Neuron (in vitro differentiated cells): Measurements from ENCODE around the gene EXOC6.

Source experiments
- H2AFZ ChIP-seq: one replicate; pipeline ENCODE4 v1.6.1; 2013; ENCODE audit warnings: low read depth, mild to moderate bottlenecking, inconsistent platforms, low read length, moderate library complexity
- H3K27me3 ChIP-seq: one replicate; pipeline ENCODE4 v1.6.1; 2013; ENCODE audit warnings: low read length; ENCODE audit not compliant: insufficient read depth
- H3K36me3 ChIP-seq: one replicate; pipeline ENCODE4 v1.6.1; 2013; ENCODE audit warnings: low read length; ENCODE audit not compliant: insufficient read depth
- H3K4me1 ChIP-seq: one replicate; pipeline ENCODE4 v1.6.1; 2013; ENCODE audit warnings: low read length; ENCODE audit not compliant: insufficient read depth
- H3K4me3 ChIP-seq: 2 replicates; pipeline ENCODE4 v1.5.1; 2013; ENCODE audit warnings: mild to moderate bottlenecking, low read length, moderate library complexity
- H3K9me3 ChIP-seq: one replicate; pipeline ENCODE4 v1.6.1; 2013; ENCODE audit warnings: low read length

The EXOC6 gene

DNA sequence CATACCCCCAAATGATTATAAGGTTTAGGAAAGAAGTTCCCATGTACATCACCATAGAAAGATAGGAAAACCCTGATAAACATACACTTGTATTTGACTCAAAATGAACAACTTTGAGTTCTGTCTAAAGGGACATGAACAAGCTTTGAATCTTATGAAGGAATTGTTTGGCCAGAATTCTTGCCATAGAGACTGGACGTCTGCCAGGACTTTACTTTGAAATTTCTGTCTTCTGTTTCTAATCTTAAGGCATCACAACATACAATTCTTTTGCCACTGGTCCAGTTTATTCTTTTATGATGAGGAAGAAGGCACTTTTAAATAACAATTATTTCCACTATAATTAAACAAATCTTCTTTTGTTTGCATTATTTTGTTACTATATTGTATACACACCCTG, 186.1 kb downstream of the EXOC6 start:
- Histone ChIP-seq H3K4me1 (no peaks in the 10 kb centered on the region), H3K4me3 (no peak overlapping the region), H3K27me3 (no peaks in the 10 kb centered on the region), H3K36me3 (no peaks in the 10 kb centered on the region), H2AFZ (no peak overlapping the region), H3K9me3 (no peaks in the 10 kb centered on the region)

DNA sequence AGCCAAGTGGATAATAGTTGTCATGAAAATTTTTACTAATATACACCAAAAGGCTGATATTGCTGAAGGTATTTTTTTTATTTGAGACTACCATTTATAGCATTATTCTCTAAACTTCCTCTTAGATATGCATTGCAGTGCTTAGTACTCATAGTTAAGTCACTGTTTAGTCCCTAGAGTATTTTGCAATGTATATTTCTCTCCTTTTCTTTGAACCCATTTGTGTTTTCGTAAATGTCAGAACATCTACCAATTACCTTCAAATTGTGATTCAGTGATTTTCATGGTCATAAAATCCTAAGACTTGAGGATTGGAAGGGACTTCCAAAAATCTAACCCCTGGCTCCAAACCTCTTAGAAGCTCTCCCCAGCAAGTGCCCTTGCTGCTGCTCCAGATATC, 190.8 kb downstream of the EXOC6 start:
- no peaks in the 10 kb centered on the region for H3K4me1 ChIP-seq
- H3K36me3 ChIP-seq: no peaks in the 10 kb centered on the region
- H3K9me3 ChIP-seq: no peaks in the 10 kb centered on the region
- no peak overlapping the region for H3K4me3 ChIP-seq
- no peaks in the 10 kb centered on the region for H3K27me3 ChIP-seq
- no peak overlapping the region for H2AFZ ChIP-seq

DNA sequence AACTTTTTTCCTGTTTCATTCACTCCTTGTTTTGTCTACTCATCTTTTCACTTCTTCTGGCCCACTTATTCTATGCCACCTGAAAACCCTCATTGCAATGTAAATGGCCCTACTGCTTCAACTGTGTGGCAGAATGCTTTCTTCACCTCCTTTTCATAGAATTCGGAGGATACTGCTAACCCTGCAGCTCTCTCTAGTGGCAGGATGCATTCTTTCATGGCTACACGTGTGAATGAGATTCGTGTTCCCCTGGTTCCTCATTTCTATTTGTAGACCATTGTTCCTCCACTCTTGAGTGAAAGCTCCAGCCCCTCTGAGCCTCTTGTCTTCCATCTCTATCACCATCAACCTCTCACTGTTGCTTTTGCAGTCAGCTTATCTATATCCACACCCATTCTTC, 191.4 kb downstream of the EXOC6 start:
- H3K27me3 ChIP-seq: no peaks in the 10 kb centered on the region
- H3K4me3 ChIP-seq: no peak overlapping the region
- no peaks in the 10 kb centered on the region for H3K36me3 ChIP-seq
- H2AFZ ChIP-seq: no peak overlapping the region
- H3K9me3 ChIP-seq: no peaks in the 10 kb centered on the region
- no peaks in the 10 kb centered on the region for H3K4me1 ChIP-seq

DNA sequence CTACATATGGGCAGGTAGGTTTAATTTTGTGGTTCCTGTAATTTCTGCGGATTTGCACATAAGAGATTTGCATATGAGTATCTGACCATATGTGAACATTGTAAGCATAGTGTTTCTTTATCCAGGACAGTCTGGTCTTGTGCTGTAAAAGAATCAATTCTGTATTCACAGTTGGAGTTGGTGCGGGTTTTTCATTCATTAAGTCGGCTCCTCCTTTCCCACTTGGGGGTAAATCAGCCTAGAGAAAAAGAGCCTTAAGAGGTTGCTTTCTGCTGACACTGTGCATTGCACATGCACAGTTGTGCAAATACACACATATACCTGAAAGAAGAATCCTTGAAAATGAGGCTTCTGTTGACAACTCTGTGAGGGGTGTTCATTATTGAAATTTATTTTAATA, 206.2 kb downstream of the EXOC6 start:
- Histone ChIP-seq H3K36me3 (peaks cover 16% of the 10 kb centered on the region), H3K4me1 (peaks cover 34% of the 10 kb centered on the region), H3K27me3 (no peaks in the 10 kb centered on the region), H3K9me3 (peaks cover 7% of the 10 kb centered on the region), H2AFZ (no peak overlapping the region), H3K4me3 (no peak overlapping the region)

DNA sequence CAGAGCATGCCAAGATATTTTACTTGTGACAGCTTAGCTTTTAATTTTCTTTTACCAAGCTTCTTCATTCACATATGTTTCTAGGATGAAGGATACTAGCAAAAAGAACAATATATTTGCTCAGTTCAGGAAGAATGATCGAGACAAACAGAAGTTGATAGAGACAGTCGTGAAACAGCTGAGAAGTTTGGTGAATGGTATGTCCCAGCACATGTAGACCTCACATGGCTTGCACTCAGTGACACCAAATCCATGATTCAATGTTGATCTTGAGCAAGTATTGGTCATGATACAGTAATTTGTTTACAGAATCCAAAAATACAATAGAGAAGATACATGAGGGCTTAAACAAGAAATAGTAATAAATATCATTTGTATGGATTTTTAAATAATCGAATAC, 209.8 kb downstream of the EXOC6 start:
- Histone ChIP-seq H3K4me3 (no peak overlapping the region), H3K4me1 (peaks cover 12% of the 10 kb centered on the region), H3K36me3 (peaks cover 37% of the 10 kb centered on the region), H3K9me3 (peaks cover 36% of the 10 kb centered on the region), H2AFZ (no peak overlapping the region), H3K27me3 (no peaks in the 10 kb centered on the region)

DNA sequence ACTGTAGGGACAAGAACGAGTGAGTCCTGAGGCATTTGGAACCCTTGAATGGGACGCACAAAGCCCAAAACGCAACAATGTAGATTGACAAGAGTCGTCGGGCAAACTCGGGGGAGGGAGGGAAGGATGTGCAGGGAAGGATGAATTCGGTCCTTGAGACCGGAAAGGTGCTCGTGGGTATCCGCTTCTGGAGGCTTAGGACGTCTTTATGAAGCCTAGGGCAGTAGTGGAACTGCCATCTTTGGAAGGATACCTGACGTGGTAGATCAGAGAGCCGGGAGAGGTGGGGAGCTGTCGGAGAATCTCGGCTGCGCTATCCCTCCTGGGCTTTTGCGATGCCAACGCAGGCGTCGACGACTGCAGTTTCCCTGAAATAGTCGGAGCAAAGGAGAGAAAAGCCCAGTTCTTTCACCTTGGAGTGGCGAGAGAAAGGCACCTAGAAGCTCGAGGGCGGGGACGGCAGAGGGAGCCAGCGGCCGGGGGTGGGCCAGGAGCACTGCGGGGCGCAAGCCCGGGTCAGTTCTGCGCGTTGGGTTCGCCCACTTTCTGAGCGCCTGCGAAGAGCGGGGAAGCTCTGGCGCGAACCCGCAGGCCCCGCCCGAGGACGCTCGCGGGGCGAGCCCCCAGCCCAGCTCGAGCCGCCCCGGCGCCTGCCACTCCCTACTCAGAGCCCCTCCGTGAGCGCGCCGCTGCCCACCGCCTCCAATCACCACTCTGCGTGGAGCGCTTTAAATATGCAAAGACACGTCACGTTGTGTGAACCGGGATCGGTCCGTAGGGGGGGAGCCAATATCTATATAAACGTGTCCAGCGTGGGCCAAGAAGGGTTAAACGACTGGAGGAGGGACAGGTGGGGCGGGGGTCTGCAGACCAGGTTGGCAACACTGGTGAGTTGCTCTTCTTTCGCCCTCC, 211.9 kb downstream of the EXOC6 start, which contains the start of gene CYP26C1:
TSS of gene CYP26C1 (plus strand) at position 824 of the 912 bp plus-strand sequence. CDS start 466 bp downstream, outside the sequence.
- Histone ChIP-seq H3K27me3 (no peaks in the 10 kb centered on the region), H3K9me3 (peaks cover 36% of the 10 kb centered on the region), H3K4me3 (no peak within 1 kb of the TSS), H2AFZ (no peak within 1 kb of the TSS), H3K4me1 (no peaks in the 10 kb centered on the region), H3K36me3 (peaks cover 44% of the 10 kb centered on the region)

DNA sequence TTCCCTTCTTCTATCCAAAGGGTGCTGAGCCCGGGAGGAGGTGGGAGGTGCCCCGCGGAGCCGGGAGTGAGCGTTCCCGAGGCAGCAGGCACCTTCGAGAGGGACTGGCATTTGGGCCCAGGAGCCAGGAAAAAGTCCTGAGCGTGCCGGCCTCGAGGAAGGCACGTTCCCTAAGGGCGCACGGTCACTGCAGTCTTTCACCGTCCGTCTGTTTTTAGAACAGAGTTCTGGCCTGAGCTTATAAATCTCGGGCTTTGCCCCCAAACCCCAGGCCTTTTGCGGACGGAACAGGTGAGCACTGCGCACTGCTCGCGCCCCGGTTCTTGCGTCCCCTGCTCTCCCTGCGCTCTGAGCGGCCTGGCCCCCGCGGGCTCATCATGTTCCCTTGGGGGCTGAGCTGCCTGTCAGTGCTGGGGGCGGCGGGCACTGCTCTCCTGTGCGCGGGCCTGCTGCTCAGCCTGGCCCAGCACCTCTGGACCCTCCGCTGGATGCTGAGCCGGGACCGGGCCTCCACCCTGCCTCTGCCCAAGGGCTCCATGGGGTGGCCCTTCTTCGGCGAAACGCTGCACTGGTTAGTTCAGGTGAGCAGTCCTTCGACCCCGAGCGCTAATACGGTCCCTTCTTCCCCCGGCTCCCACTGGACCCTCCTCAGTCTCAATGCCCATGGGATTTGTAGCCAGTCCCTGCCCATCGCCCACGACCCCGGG, 212.7 kb downstream of the EXOC6 start:
- H3K27me3 ChIP-seq: no peaks in the 10 kb centered on the region
- no peak overlapping the region for H2AFZ ChIP-seq
- peaks cover 44% of the 10 kb centered on the region for H3K36me3 ChIP-seq
- H3K4me3 ChIP-seq: no peak overlapping the region
- H3K4me1 ChIP-seq: no peaks in the 10 kb centered on the region
- H3K9me3 ChIP-seq: peaks cover 36% of the 10 kb centered on the region

DNA sequence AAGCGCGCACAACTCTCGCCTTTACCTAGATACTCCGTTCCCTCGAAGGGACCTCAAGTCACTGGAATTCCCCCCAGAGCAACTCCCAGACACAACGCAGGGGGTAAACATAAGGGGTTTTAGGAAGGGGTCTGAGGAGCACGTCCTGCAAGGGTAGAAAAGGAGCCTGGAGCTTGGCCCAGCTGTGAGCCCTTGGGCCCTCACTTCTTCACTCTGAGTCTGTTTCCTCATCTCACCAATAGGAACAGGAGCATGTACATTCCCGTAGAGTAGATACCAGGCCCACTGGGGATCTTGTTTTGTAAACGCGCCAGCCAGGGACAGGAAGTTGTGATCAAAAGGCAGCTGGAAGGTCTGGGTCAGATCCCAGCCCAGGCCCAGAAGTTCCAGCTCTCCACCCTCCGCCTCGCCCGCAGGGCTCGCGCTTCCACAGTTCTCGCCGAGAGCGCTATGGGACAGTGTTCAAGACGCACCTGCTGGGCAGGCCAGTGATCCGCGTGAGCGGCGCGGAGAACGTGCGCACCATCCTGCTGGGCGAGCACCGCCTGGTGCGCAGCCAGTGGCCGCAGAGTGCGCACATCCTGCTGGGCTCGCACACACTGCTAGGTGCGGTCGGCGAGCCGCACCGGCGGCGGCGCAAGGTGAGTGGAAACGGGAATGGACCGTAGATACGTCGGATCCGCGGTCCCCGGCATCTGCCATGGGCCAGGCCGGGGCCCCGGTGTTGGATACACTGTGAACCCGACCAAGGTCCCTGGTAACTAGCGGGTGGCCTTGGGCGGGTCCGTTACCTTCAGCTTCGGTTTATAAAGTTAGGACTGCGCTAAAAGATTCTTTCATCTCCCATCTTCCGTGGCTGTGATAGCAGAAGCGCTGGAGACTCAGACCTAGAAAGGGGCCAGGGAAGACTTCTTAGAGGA, 213.5 kb downstream of the EXOC6 start:
- Histone ChIP-seq H3K36me3 (peaks cover 44% of the 10 kb centered on the region), H3K4me3 (no peak overlapping the region), H3K4me1 (no peaks in the 10 kb centered on the region), H2AFZ (no peak overlapping the region), H3K27me3 (no peaks in the 10 kb centered on the region), H3K9me3 (peaks cover 36% of the 10 kb centered on the region)

DNA sequence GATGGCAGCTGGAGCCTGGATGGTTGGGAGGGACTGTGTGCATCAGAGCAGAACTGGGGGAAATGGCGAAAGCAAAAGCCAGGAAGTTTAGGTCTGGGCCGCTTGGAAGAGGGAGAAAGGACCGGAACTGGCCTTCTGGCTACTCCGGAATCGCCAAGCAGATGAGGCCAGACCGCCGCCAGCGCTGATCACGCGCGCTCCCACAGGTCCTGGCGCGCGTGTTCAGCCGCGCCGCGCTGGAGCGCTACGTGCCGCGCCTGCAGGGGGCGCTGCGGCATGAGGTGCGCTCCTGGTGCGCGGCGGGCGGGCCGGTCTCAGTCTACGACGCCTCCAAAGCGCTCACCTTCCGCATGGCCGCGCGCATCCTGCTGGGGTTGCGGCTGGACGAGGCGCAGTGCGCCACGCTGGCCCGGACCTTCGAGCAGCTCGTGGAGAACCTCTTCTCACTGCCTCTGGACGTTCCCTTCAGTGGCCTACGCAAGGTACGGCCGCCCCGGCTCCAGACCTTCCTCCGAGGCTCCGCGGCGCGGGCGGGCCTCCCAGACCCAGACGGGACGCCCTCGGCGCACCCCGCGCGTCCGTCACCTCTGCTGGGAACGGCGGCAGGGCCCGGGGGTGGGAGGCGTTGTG, 214.3 kb downstream of the EXOC6 start:
- Histone ChIP-seq H3K4me1 (no peaks in the 10 kb centered on the region), H3K27me3 (no peaks in the 10 kb centered on the region), H2AFZ (no peak overlapping the region), H3K9me3 (peaks cover 37% of the 10 kb centered on the region), H3K4me3 (no peak overlapping the region), H3K36me3 (peaks cover 44% of the 10 kb centered on the region)

DNA sequence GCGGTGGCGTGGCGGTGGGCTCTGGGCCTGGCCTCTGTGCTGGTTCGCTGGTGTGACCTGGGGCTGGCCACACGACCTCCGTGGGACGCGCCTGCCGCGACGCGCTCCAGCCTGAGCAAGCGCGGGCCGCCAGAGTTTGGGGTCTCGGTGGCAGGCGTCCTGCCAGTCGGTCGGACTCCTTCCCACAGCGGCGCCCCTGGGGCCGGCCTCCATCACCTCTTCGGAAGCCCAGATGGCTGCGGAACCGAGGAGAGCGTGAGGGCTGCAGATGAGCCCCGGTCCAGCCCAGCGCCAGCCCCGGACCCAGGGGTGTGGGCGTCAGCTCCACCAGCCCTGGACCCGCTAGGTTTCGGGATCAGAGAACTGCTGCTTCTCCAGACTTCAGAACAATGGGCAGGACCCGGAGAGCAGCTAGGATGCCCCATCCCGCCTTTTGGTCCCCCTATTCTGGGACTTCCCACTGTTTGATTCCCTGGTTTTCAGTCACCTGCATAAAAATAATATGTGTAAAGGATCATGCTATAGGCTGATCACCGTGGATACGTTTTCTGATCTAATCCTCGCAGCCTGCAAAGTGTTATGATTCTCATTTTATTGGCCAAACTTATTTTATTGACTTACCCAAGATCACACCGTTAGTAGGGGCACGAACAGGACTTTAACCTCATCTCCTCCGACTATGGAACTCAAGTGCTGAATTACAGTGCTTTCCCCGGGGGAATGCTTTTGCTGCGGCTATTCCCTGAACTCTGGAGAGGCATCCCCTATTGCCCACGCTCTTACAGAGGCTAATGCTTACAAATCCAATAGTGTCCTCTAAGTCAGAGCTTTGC, 215.0 kb downstream of the EXOC6 start:
- H3K4me3 ChIP-seq: no peak overlapping the region
- H3K4me1 ChIP-seq: no peaks in the 10 kb centered on the region

DNA sequence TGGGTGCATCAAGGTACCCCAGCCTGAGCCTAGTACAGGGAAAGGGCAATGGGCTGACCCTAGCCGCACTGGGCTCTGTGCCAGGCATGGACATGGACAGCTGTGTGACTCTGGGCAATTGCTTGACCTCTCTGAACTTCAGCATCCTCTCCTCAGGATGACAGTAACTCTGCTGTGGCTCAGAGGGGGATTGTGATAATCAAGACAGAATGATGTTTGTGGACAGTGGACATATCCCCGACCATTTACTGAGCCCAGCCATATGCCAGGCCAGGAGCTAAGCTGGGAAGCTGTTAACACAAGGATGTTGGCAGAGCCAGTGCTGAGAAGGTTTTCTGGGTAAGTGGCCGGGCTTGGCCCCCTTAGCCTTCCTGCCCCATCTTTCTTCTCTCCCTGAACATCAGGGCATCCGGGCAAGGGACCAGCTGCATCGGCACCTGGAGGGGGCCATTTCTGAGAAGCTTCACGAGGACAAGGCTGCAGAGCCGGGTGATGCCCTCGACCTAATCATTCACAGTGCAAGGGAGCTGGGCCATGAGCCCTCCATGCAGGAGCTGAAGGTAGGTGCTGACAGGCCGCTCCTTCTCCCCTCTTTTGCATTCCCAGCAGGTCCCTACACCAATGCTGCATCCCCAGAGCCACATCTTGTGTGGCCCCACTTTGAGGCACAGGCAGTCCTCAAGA, 215.8 kb downstream of the EXOC6 start:
- H3K9me3 ChIP-seq: peaks cover 34% of the 10 kb centered on the region
- H2AFZ ChIP-seq: no peak overlapping the region
- H3K4me3 ChIP-seq: no peak overlapping the region
- H3K36me3 ChIP-seq: peaks cover 31% of the 10 kb centered on the region
- no peaks in the 10 kb centered on the region for H3K4me1 ChIP-seq
- no peaks in the 10 kb centered on the region for H3K27me3 ChIP-seq

More for the DNA sequence above, 215.0 kb downstream of the EXOC6 start:
- no peaks in the 10 kb centered on the region for H3K27me3 ChIP-seq
- peaks cover 37% of the 10 kb centered on the region for H3K9me3 ChIP-seq
- peaks cover 39% of the 10 kb centered on the region for H3K36me3 ChIP-seq
- H2AFZ ChIP-seq: no peak overlapping the region
